ENCODE results near the gene ZBTB11. TPM values are rescaled to one million over a fixed set of nuclear protein-coding genes. Genes with fewer than 3 reads are reported as not detected.

Gene ZBTB11
- total RNA-seq, 1 donor from 2014 or later: 30.2 TPM

GRCh38 chr3:101631098-101631796, 45.7 kb downstream of the ZBTB11 start:
- no peaks in the 10 kb centered on the region for H3F3A ChIP-seq (ENCODE audit: low read depth)
- peaks cover 10% of the 10 kb centered on the region for H3K4me1 ChIP-seq
- no peak for TF ChIP-seq EZH2 (IDR thresholded peaks at IDR 0.05)
- no peak for TF ChIP-seq EZH2phosphoT487 (IDR thresholded peaks at IDR 0.05)
- TF ChIP-seq CTCF (IDR thresholded peaks at IDR 0.05): no peak
- no peaks in the 10 kb centered on the region for H3K27me3 ChIP-seq
- no peaks in the 10 kb centered on the region for H3K9me3 ChIP-seq (ENCODE audit: low read depth)
- H2AFZ ChIP-seq (replicated peaks): no peak overlapping the region
- Mint-ChIP-seq H3K4me3 (no peak overlapping the region), H3K27me3 (ENCODE audit: insufficient read depth, low read depth) (no peaks in the 10 kb centered on the region), H3K27ac (no peak overlapping the region), H3K4me1 (peaks cover 10% of the 10 kb centered on the region), H3K36me3 (no peaks in the 10 kb centered on the region), H3K9me3 (no peaks in the 10 kb centered on the region)
- no peak overlapping the region for H3K27ac ChIP-seq
- no peak overlapping the region for H3K9ac ChIP-seq
- no peak overlapping the region for H3K4me2 ChIP-seq
- no peak for DNase-seq (ENCODE audit: low spot score)
- no peaks in the 10 kb centered on the region for H4K20me1 ChIP-seq (ENCODE audit: low read depth)
- H3K79me2 ChIP-seq (ENCODE audit: low read depth): no peaks in the 10 kb centered on the region
- no peak overlapping the region for H3K4me3 ChIP-seq
- H3K36me3 ChIP-seq: no peaks in the 10 kb centered on the region

GRCh38 chr3:101629219-101629618, 47.7 kb downstream of the ZBTB11 start:
- Mint-ChIP-seq H3K4me3 (no peak overlapping the region), H3K27ac (no peak overlapping the region)
- H3K36me3 ChIP-seq: no peaks in the 10 kb centered on the region

GRCh38 chr3:101625879-101626278, 51.1 kb downstream of the ZBTB11 start:
- no peaks in the 10 kb centered on the region for H3K27me3 Mint-ChIP-seq (ENCODE audit: insufficient read depth, low read depth)
- Histone ChIP-seq H3K27me3 (no peaks in the 10 kb centered on the region), H4K20me1 (ENCODE audit: low read depth) (no peaks in the 10 kb centered on the region), H3K4me1 (no peaks in the 10 kb centered on the region), H3K4me3 (no peak overlapping the region), H3K9ac (no peak overlapping the region), H3K4me2 (no peak overlapping the region), H3F3A (ENCODE audit: low read depth) (no peaks in the 10 kb centered on the region), H3K9me3 (ENCODE audit: low read depth) (no peaks in the 10 kb centered on the region), H3K79me2 (ENCODE audit: low read depth) (no peaks in the 10 kb centered on the region), H2AFZ (replicated peaks) (no peak overlapping the region), H3K27ac (no peak overlapping the region), H3K36me3 (no peaks in the 10 kb centered on the region)
- no peak overlapping the region for H3K4me3 Mint-ChIP-seq
- no peaks in the 10 kb centered on the region for H3K36me3 Mint-ChIP-seq
- H3K27ac Mint-ChIP-seq: no peak overlapping the region
- no peak for TF ChIP-seq CTCF (IDR thresholded peaks at IDR 0.05)
- TF ChIP-seq EZH2 (IDR thresholded peaks at IDR 0.05): no peak
- DNase-seq (ENCODE audit: low spot score): no peak
- no peaks in the 10 kb centered on the region for H3K9me3 Mint-ChIP-seq
- H3K4me1 Mint-ChIP-seq: no peaks in the 10 kb centered on the region

More at GRCh38 chr3:101629219-101629618, 47.7 kb downstream of the ZBTB11 start:
- Histone ChIP-seq H3K27ac (no peak overlapping the region), H3K9me3 (ENCODE audit: low read depth) (no peaks in the 10 kb centered on the region), H4K20me1 (ENCODE audit: low read depth) (no peaks in the 10 kb centered on the region), H3K4me3 (no peak overlapping the region), H3K4me1 (no peaks in the 10 kb centered on the region), H3K79me2 (ENCODE audit: low read depth) (no peaks in the 10 kb centered on the region), H3K9ac (no peak overlapping the region), H3K4me2 (no peak overlapping the region), H3K27me3 (no peaks in the 10 kb centered on the region), H3F3A (ENCODE audit: low read depth) (no peaks in the 10 kb centered on the region), H2AFZ (replicated peaks) (no peak overlapping the region)
- no peak for DNase-seq (ENCODE audit: low spot score)
- Mint-ChIP-seq H3K36me3 (no peaks in the 10 kb centered on the region), H3K9me3 (no peaks in the 10 kb centered on the region), H3K27me3 (ENCODE audit: insufficient read depth, low read depth) (no peaks in the 10 kb centered on the region), H3K4me1 (no peaks in the 10 kb centered on the region)
- TF ChIP-seq EZH2 (IDR thresholded peaks at IDR 0.05) (no peak), EZH2phosphoT487 (IDR thresholded peaks at IDR 0.05) (no peak), CTCF (IDR thresholded peaks at IDR 0.05) (no peak)

Measured in neural progenitor cell (in vitro differentiated cells).